IPS-20b (cell line): ENCODE data around the gene ALCAM.

ENCODE experiments used
- H3K27ac ChIP-seq: one replicate; pipeline ENCODE4 v1.5.1; 2013; ENCODE audit warnings: low read length
- H3K27me3 ChIP-seq: 2 replicates; pipeline ENCODE4 v1.6.1; 2013; ENCODE audit warnings: mild to moderate bottlenecking, low read length, inconsistent platforms; ENCODE audit not compliant: insufficient read depth
- H3K36me3 ChIP-seq: 2 replicates; pipeline ENCODE4 v1.6.1; 2013; ENCODE audit warnings: low read depth, mild to moderate bottlenecking, inconsistent platforms, low read length, moderate library complexity; ENCODE audit not compliant: insufficient read depth
- H3K4me1 ChIP-seq: 2 replicates; pipeline ENCODE4 v1.6.1; 2013; ENCODE audit warnings: mild to moderate bottlenecking, control low read depth, inconsistent platforms, low read length, moderate library complexity; ENCODE audit not compliant: insufficient read depth
- H3K4me3 ChIP-seq: 2 replicates; pipeline ENCODE4 v1.5.1; 2013; ENCODE audit warnings: mild to moderate bottlenecking, low read length, inconsistent platforms
- H3K9ac ChIP-seq: 2 replicates; pipeline ENCODE4 v1.6.1; 2013; ENCODE audit warnings: low read depth, mild to moderate bottlenecking, inconsistent platforms, low read length, moderate library complexity
- H3K9me3 ChIP-seq: 2 replicates; pipeline ENCODE4 v1.6.1; 2013; ENCODE audit warnings: mild to moderate bottlenecking, low read depth, low read length, inconsistent platforms; ENCODE audit not compliant: insufficient read depth

The ALCAM gene

GRCh38 chr3:105538483-105538882 lies 171.8 kb downstream of the ALCAM start:
- no peak overlapping the region for H3K27ac ChIP-seq
- H3K4me3 ChIP-seq = no peak overlapping the region
- peaks cover 11% of the 10 kb centered on the region for H3K36me3 ChIP-seq
- H3K9me3 ChIP-seq = no peaks in the 10 kb centered on the region
- no peak overlapping the region for H3K9ac ChIP-seq
- no peaks in the 10 kb centered on the region for H3K27me3 ChIP-seq
- no peaks in the 10 kb centered on the region for H3K4me1 ChIP-seq

GRCh38 chr3:105539897-105540296 lies 173.2 kb downstream of the ALCAM start:
- peaks cover 17% of the 10 kb centered on the region for H3K36me3 ChIP-seq
- H3K4me3 ChIP-seq = no peak overlapping the region
- no peaks in the 10 kb centered on the region for H3K9me3 ChIP-seq
- no peak overlapping the region for H3K27ac ChIP-seq
- no peaks in the 10 kb centered on the region for H3K4me1 ChIP-seq
- H3K9ac ChIP-seq = no peak overlapping the region
- H3K27me3 ChIP-seq = no peaks in the 10 kb centered on the region

GRCh38 chr3:105542282-105543019 lies 175.7 kb downstream of the ALCAM start:
- Histone ChIP-seq H3K4me1 (no peaks in the 10 kb centered on the region), H3K27me3 (no peaks in the 10 kb centered on the region), H3K9ac (no peak overlapping the region), H3K36me3 (peaks cover 33% of the 10 kb centered on the region), H3K27ac (no peak overlapping the region), H3K4me3 (no peak overlapping the region), H3K9me3 (no peaks in the 10 kb centered on the region)

GRCh38 chr3:105545051-105545450 lies 178.3 kb downstream of the ALCAM start:
- Histone ChIP-seq H3K9me3 (no peaks in the 10 kb centered on the region), H3K36me3 (peaks cover 41% of the 10 kb centered on the region), H3K4me1 (no peaks in the 10 kb centered on the region), H3K9ac (no peak overlapping the region), H3K27me3 (no peaks in the 10 kb centered on the region), H3K4me3 (no peak overlapping the region), H3K27ac (no peak overlapping the region)

- Histone ChIP-seq H3K27ac (no peak overlapping the region), H3K36me3 (peaks cover 31% of the 10 kb centered on the region), H3K9me3 (no peaks in the 10 kb centered on the region)
Measured at GRCh38 chr3:105553851-105554250, 187.1 kb downstream of the ALCAM start.

GRCh38 chr3:105555206-105555605 lies 188.5 kb downstream of the ALCAM start:
- peaks cover 28% of the 10 kb centered on the region for H3K36me3 ChIP-seq
- no peak overlapping the region for H3K27ac ChIP-seq
- H3K9me3 ChIP-seq = no peaks in the 10 kb centered on the region
- no peaks in the 10 kb centered on the region for H3K4me1 ChIP-seq
- H3K27me3 ChIP-seq = no peaks in the 10 kb centered on the region
- no peak overlapping the region for H3K9ac ChIP-seq
- H3K4me3 ChIP-seq = no peak overlapping the region

More at GRCh38 chr3:105553851-105554250, 187.1 kb downstream of the ALCAM start:
- Histone ChIP-seq H3K9ac (no peak overlapping the region), H3K4me1 (no peaks in the 10 kb centered on the region), H3K27me3 (no peaks in the 10 kb centered on the region), H3K4me3 (no peak overlapping the region)

GRCh38 chr3:105559856-105560255 lies 193.1 kb downstream of the ALCAM start:
- no peaks in the 10 kb centered on the region for H3K9me3 ChIP-seq
- H3K27me3 ChIP-seq = no peaks in the 10 kb centered on the region
- no peak overlapping the region for H3K4me3 ChIP-seq
- H3K9ac ChIP-seq = no peak overlapping the region
- H3K27ac ChIP-seq = no peak overlapping the region
- H3K36me3 ChIP-seq = no peaks in the 10 kb centered on the region
- no peaks in the 10 kb centered on the region for H3K4me1 ChIP-seq

- Histone ChIP-seq H3K4me3 (no peak overlapping the region), H3K4me1 (no peaks in the 10 kb centered on the region), H3K36me3 (no peaks in the 10 kb centered on the region), H3K9ac (no peak overlapping the region), H3K27me3 (no peaks in the 10 kb centered on the region), H3K9me3 (no peaks in the 10 kb centered on the region), H3K27ac (no peak overlapping the region)
Measured at GRCh38 chr3:105561876-105562275, 195.2 kb downstream of the ALCAM start.

- Histone ChIP-seq H3K27me3 (no peaks in the 10 kb centered on the region), H3K4me3 (no peak overlapping the region), H3K4me1 (no peaks in the 10 kb centered on the region), H3K36me3 (no peaks in the 10 kb centered on the region), H3K9me3 (no peaks in the 10 kb centered on the region), H3K27ac (no peak overlapping the region), H3K9ac (no peak overlapping the region)
Measured at GRCh38 chr3:105564546-105565288, 198.0 kb downstream of the ALCAM start.

- Histone ChIP-seq H3K9ac (no peak overlapping the region), H3K9me3 (no peaks in the 10 kb centered on the region), H3K4me1 (no peaks in the 10 kb centered on the region), H3K4me3 (no peak overlapping the region), H3K27me3 (no peaks in the 10 kb centered on the region), H3K27ac (no peak overlapping the region), H3K36me3 (peaks cover 9% of the 10 kb centered on the region; the same call in 1 of the 2 replicates)
Measured at GRCh38 chr3:105571005-105571404, 204.3 kb downstream of the ALCAM start.

GRCh38 chr3:105572501-105572900 lies 205.8 kb downstream of the ALCAM start:
- no peak overlapping the region for H3K9ac ChIP-seq

GRCh38 chr3:105579439-105579838 lies 212.7 kb downstream of the ALCAM start:
- no peak overlapping the region for H3K9ac ChIP-seq
- no peaks in the 10 kb centered on the region for H3K9me3 ChIP-seq
- H3K4me3 ChIP-seq = no peak overlapping the region
- H3K27ac ChIP-seq = no peak overlapping the region
- no peaks in the 10 kb centered on the region for H3K4me1 ChIP-seq
- 0 out of 2 replicates have a peak, but pooled peaks cover 4% of the 10 kb centered on the region for H3K36me3 ChIP-seq
- no peaks in the 10 kb centered on the region for H3K27me3 ChIP-seq

More at GRCh38 chr3:105572501-105572900, 205.8 kb downstream of the ALCAM start:
- Histone ChIP-seq H3K4me1 (no peaks in the 10 kb centered on the region), H3K9me3 (no peaks in the 10 kb centered on the region), H3K27me3 (no peaks in the 10 kb centered on the region), H3K36me3 (peaks cover 9% of the 10 kb centered on the region; the same call in 1 of the 2 replicates), H3K4me3 (no peak overlapping the region), H3K27ac (no peak overlapping the region)
